ENCODE results near the gene MIA2.

DNA sequence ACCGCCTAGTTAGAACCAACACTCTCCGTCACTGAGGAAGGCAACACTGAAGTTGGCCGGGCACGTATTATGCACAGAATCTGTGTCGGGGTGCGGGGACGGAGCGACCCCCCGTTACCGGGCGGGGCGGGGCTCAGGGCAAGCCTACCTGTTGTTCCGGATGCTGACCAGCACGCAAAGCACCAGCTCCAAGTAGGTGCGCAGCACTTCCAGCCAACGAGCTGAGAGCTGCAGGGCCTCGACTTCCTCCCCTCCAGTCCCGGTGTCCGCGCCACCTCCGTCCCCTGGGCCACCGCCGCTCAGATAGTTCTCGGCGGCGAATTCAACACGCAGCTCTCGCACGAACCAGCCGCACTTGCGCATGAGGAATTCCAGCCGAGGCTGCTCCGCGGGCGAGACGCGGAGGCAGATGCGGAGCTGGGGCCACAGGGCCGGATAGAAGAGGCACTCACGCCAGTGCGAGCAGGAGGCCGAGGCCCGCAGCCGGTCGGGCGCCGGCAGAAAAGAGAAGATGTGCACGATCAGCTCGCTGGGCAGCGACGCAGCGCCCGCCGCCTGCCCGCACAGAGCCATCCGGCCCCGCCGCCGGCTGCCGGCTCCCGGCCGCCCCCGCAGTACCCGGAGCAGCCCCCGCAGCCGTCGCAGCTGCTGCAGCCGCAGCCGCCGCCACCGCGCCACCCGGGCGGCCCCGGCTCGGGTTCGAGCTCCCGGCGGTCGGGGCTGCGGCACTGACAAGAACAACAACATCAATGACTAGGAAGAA is 197.9 kb downstream of the MIA2 start:
- TF ChIP-seq POLR2A (IDR thresholded peaks at IDR 0.05): peak; percentile 74
- TF ChIP-seq, protein P1, sequence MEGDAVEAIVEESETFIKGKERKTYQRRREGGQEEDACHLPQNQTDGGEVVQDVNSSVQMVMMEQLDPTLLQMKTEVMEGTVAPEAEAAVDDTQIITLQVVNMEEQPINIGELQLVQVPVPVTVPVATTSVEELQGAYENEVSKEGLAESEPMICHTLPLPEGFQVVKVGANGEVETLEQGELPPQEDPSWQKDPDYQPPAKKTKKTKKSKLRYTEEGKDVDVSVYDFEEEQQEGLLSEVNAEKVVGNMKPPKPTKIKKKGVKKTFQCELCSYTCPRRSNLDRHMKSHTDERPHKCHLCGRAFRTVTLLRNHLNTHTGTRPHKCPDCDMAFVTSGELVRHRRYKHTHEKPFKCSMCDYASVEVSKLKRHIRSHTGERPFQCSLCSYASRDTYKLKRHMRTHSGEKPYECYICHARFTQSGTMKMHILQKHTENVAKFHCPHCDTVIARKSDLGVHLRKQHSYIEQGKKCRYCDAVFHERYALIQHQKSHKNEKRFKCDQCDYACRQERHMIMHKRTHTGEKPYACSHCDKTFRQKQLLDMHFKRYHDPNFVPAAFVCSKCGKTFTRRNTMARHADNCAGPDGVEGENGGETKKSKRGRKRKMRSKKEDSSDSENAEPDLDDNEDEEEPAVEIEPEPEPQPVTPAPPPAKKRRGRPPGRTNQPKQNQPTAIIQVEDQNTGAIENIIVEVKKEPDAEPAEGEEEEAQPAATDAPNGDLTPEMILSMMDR (IDR thresholded peaks at IDR 0.05): peak in 1 of 4 experiments; percentile 7

Measured in prostate gland (tissue), 2 donors.